Stimulated activated CD4-positive, alpha-beta T cell treated with anti-CD3 and anti-CD28 coated beads, Interleukin-1b, Interleukin-23, amount 100 ng/mL, for 1 hour (primary cell): ENCODE results near the gene MIEF1.

Experiments
- DNase-seq, 2 donors: peaks; one replicate each; pipeline ENCODE4 v3.0.0-alpha.2; 2020; ENCODE audit warnings: low read depth in 2 of 2

Gene MIEF1

GRCh38 chr22:39470451-39471291 lies 31.4 kb upstream of the MIEF1 start:
- DNase-seq: no peak

- no peak for DNase-seq
These were observed 30.5 kb upstream of the MIEF1 start for GRCh38 chr22:39471381-39472141.

- no peak for DNase-seq
These were observed 29.2 kb upstream of the MIEF1 start for GRCh38 chr22:39472570-39473556.

- DNase-seq: no peak
These were observed 28.2 kb upstream of the MIEF1 start for GRCh38 chr22:39473851-39474250.

GRCh38 chr22:39474351-39475111 lies 27.6 kb upstream of the MIEF1 start:
- no peak for DNase-seq

- no peak for DNase-seq
These were observed 26.8 kb upstream of the MIEF1 start for GRCh38 chr22:39475337-39475736.

GRCh38 chr22:39475902-39476301 lies 26.2 kb upstream of the MIEF1 start:
- no peak for DNase-seq

- no peak for DNase-seq
These were observed 25.4 kb upstream of the MIEF1 start for GRCh38 chr22:39476664-39477063.

GRCh38 chr22:39477542-39477941 lies 24.5 kb upstream of the MIEF1 start:
- no peak for DNase-seq

GRCh38 chr22:39478441-39478850 lies 23.6 kb upstream of the MIEF1 start:
- DNase-seq: no peak

GRCh38 chr22:39479254-39479653 lies 22.8 kb upstream of the MIEF1 start:
- no peak for DNase-seq

- DNase-seq: no peak
These were observed 21.5 kb upstream of the MIEF1 start for GRCh38 chr22:39480557-39480956.

GRCh38 chr22:39481054-39481453 lies 21.0 kb upstream of the MIEF1 start:
- DNase-seq: no peak

- DNase-seq: no peak
These were observed 20.5 kb upstream of the MIEF1 start for GRCh38 chr22:39481595-39481994.

- DNase-seq: no peak
These were observed 19.3 kb upstream of the MIEF1 start for GRCh38 chr22:39482768-39483167.

- no peak for DNase-seq
These were observed 14.9 kb upstream of the MIEF1 start for GRCh38 chr22:39486951-39487825.

GRCh38 chr22:39487826-39488520 lies 14.1 kb upstream of the MIEF1 start:
- DNase-seq: no peak

GRCh38 chr22:39488563-39489083 lies 13.5 kb upstream of the MIEF1 start:
- DNase-seq: no peak
